ENCODE results near the gene GAR1.
"Not testable (repeated sequence)": the region's sequence is repeated elsewhere in the genome, so short reads cannot be mapped to it uniquely, and the experiment has no call there.

Gene GAR1

GRCh38 chr4:109815151-109816081, at the start of gene GAR1:
TSS of gene GAR1 (plus strand) at chr4:109815762. CDS start at chr4:109816165, 403 bp downstream.
- peak; percentile 66 to 91 for DNase-seq

GRCh38 chr4:109782092-109782491, 33.5 kb upstream of the GAR1 start:
- not testable (repeated sequence) for DNase-seq

- no peak for DNase-seq
Measured at GRCh38 chr4:109786846-109787245, 28.7 kb upstream of the GAR1 start.

GRCh38 chr4:109787807-109788206, 27.8 kb upstream of the GAR1 start:
- no peak for DNase-seq

GRCh38 chr4:109795059-109795458, 20.5 kb upstream of the GAR1 start:
- DNase-seq, result no peak

GRCh38 chr4:109798866-109799265, 16.7 kb upstream of the GAR1 start:
- no peak for DNase-seq

- DNase-seq, result no peak
Measured at GRCh38 chr4:109801099-109801789, 14.3 kb upstream of the GAR1 start.

GRCh38 chr4:109801895-109802319, 13.7 kb upstream of the GAR1 start, which contains the start of gene CFI:
TSS of gene CFI (minus strand) at chr4:109801999. CDS start at chr4:109801971, 28 bp downstream.
- no peak for DNase-seq

GRCh38 chr4:109803924-109804571, 11.5 kb upstream of the GAR1 start:
- DNase-seq, result peak; percentile 14 to 48

GRCh38 chr4:109809655-109810054, 5.9 kb upstream of the GAR1 start:
- no peak for DNase-seq

GRCh38 chr4:109810552-109811387, 4.8 kb upstream of the GAR1 start:
- no peak for DNase-seq

GRCh38 chr4:109811707-109812106, 3.9 kb upstream of the GAR1 start:
- no peak for DNase-seq

GRCh38 chr4:109816082-109816442, 500 bp downstream of the GAR1 start:
- DNase-seq, result no peak

- DNase-seq, result no peak
Measured at GRCh38 chr4:109816894-109817293, 1.3 kb downstream of the GAR1 start.

GRCh38 chr4:109818268-109818667, 2.7 kb downstream of the GAR1 start:
- DNase-seq, result no peak

GRCh38 chr4:109820563-109820962, 5.0 kb downstream of the GAR1 start:
- DNase-seq, result no peak

- DNase-seq, result no peak
Measured at GRCh38 chr4:109821185-109821584, 5.6 kb downstream of the GAR1 start.

- DNase-seq, result no peak
Measured at GRCh38 chr4:109826719-109827118, 11.2 kb downstream of the GAR1 start.

GRCh38 chr4:109827672-109828071, 12.1 kb downstream of the GAR1 start, which contains the start of gene RRH:
TSS of gene RRH (plus strand) at chr4:109827972. CDS start at chr4:109828028, 56 bp downstream.
- DNase-seq, result no peak

- DNase-seq, result no peak
Measured at GRCh38 chr4:109833756-109834155, 18.2 kb downstream of the GAR1 start.

GRCh38 chr4:109836985-109837384, 21.4 kb downstream of the GAR1 start:
- no peak for DNase-seq

- no peak for DNase-seq
Measured at GRCh38 chr4:109846395-109847098, 31.0 kb downstream of the GAR1 start.
